ENCODE data around the gene PXK.

GRCh38 chr3:58470363-58471024 is 137.8 kb downstream of the PXK start:
- no peak for TF ChIP-seq YY1 (IDR thresholded peaks at IDR 0.05; ENCODE audit: insufficient read depth, insufficient read length)
- no peak for TF ChIP-seq SUZ12 (IDR thresholded peaks at IDR 0.05; ENCODE audit: extremely low read depth, insufficient read depth, insufficient read length)
